OCI-LY1 (cell line): Measurements from ENCODE around the gene PRSS2.

Experiments used
- CTCF ChIP-seq: fragments of 200-600 bp; sonication (generic), shearing (Covaris generic); IDR thresholded peaks from 2 replicates; pipeline ENCODE4 v1.5.1; 2017; ENCODE audit warnings: mild to moderate bottlenecking, antibody characterized with exemption, low read length, moderate library complexity, mixed read lengths
- EZH2 ChIP-seq: fragments of 200-600 bp; sonication (generic), shearing (Covaris generic); IDR thresholded peaks from 2 replicates; pipeline ENCODE4 v1.8.0; 2017; ENCODE audit warnings: borderline replicate concordance, mixed run types, mild to moderate bottlenecking, antibody characterized with exemption, low read length, moderate library complexity, mixed read lengths

- TF ChIP-seq CTCF (no peak), EZH2 (no peak)
Measured at GRCh38 chr7:142722248-142722794, 48.4 kb upstream of the PRSS2 start.
